Activated CD8-positive, alpha-beta memory T cell treated with anti-CD3 and anti-CD28 coated beads, Interleukin-2, amount 50 U/mL, for 1 hour (primary cell): ENCODE results near the gene ACTG1.
"Not testable (repeated sequence)": the region's sequence is repeated elsewhere in the genome, so short reads cannot be mapped to it uniquely, and the experiment has no call there.

Experiments
- DNase-seq: peaks from one replicate; pipeline ENCODE4 v3.0.0-alpha.2; 2020; ENCODE audit errors: extremely low read depth

ACTG1 gene

GRCh38 chr17:81532490-81533287 lies 20.1 kb upstream of the ACTG1 start:
- no peak for DNase-seq

GRCh38 chr17:81531998-81532404 lies 19.4 kb upstream of the ACTG1 start:
- not testable (repeated sequence) for DNase-seq

- not testable (repeated sequence) for DNase-seq
These were observed 18.4 kb upstream of the ACTG1 start for GRCh38 chr17:81531013-81531412.

GRCh38 chr17:81529437-81529803 lies 16.8 kb upstream of the ACTG1 start:
- no peak for DNase-seq

GRCh38 chr17:81528651-81529436 lies 16.2 kb upstream of the ACTG1 start:
- DNase-seq, result no peak

- DNase-seq, result no peak
These were observed 15.7 kb upstream of the ACTG1 start for GRCh38 chr17:81528384-81528650.

GRCh38 chr17:81527591-81528383 lies 15.2 kb upstream of the ACTG1 start, which contains the start of gene FSCN2:
Gene FSCN2 (plus strand): TSS chr17:81528377. CDS start chr17:81528532, 155 bp downstream.
- no peak for DNase-seq

GRCh38 chr17:81526662-81527571 lies 14.3 kb upstream of the ACTG1 start:
- no peak for DNase-seq

GRCh38 chr17:81524865-81525159 lies 12.2 kb upstream of the ACTG1 start:
- no peak for DNase-seq

GRCh38 chr17:81524039-81524864 lies 11.7 kb upstream of the ACTG1 start:
- DNase-seq, result no peak

GRCh38 chr17:81523402-81524038 lies 10.9 kb upstream of the ACTG1 start:
- no peak for DNase-seq

- no peak for DNase-seq
These were observed 10.1 kb upstream of the ACTG1 start for GRCh38 chr17:81522491-81523401.

- DNase-seq, result no peak
These were observed 7.7 kb upstream of the ACTG1 start for GRCh38 chr17:81520021-81520901.

- DNase-seq, result no peak
These were observed 6.9 kb upstream of the ACTG1 start for GRCh38 chr17:81519284-81520020.

GRCh38 chr17:81518785-81519283 lies 6.2 kb upstream of the ACTG1 start:
- no peak for DNase-seq

- DNase-seq, result no peak
These were observed 5.7 kb upstream of the ACTG1 start for GRCh38 chr17:81518113-81518784.
